GM19035 (cell line): ENCODE data around the gene MTUS2.
"Not testable (repeated sequence)": the region's sequence is repeated elsewhere in the genome, so short reads cannot be mapped to it uniquely, and the experiment has no call there.

Source experiments
- ATAC-seq: cut with Tn5 transposase; IDR thresholded peaks from one replicate; pipeline ENCODE4 v1.9.1; 2021; ENCODE audit not compliant: unreplicated experiment

MTUS2 gene

GRCh38 chr13:29210676-29211075 is 390.5 kb downstream of the MTUS2 start:
- no peak for ATAC-seq

- ATAC-seq, result not testable (repeated sequence)
Measured at GRCh38 chr13:29211162-29211561, 391.0 kb downstream of the MTUS2 start.

GRCh38 chr13:29222458-29222857 is 402.3 kb downstream of the MTUS2 start:
- no peak for ATAC-seq

GRCh38 chr13:29224206-29224605 is 404.1 kb downstream of the MTUS2 start:
- no peak for ATAC-seq

GRCh38 chr13:29227576-29227975 is 407.4 kb downstream of the MTUS2 start:
- no peak for ATAC-seq

GRCh38 chr13:29230299-29230845 is 410.2 kb downstream of the MTUS2 start:
- no peak for ATAC-seq

- ATAC-seq, result no peak
Measured at GRCh38 chr13:29239653-29240525, 419.8 kb downstream of the MTUS2 start.

GRCh38 chr13:29254626-29255370 is 434.7 kb downstream of the MTUS2 start:
- ATAC-seq, result no peak

GRCh38 chr13:29255567-29255966 is 435.4 kb downstream of the MTUS2 start:
- no peak for ATAC-seq

- no peak for ATAC-seq
Measured at GRCh38 chr13:29260684-29261083, 440.5 kb downstream of the MTUS2 start.

- no peak for ATAC-seq
Measured at GRCh38 chr13:29266261-29266660, 446.1 kb downstream of the MTUS2 start.

GRCh38 chr13:29266756-29267733 is 446.9 kb downstream of the MTUS2 start:
- ATAC-seq, result no peak

GRCh38 chr13:29270271-29270985 is 450.3 kb downstream of the MTUS2 start:
- no peak for ATAC-seq

- no peak for ATAC-seq
Measured at GRCh38 chr13:29271606-29272005, 451.5 kb downstream of the MTUS2 start.

GRCh38 chr13:29279356-29280254 is 459.5 kb downstream of the MTUS2 start:
- no peak for ATAC-seq

- ATAC-seq, result no peak
Measured at GRCh38 chr13:29281932-29282495, 461.9 kb downstream of the MTUS2 start.

GRCh38 chr13:29284726-29285125 is 464.6 kb downstream of the MTUS2 start:
- no peak for ATAC-seq

GRCh38 chr13:29287237-29287636 is 467.1 kb downstream of the MTUS2 start:
- no peak for ATAC-seq

GRCh38 chr13:29292045-29292444 is 471.9 kb downstream of the MTUS2 start:
- ATAC-seq, result no peak
